ENCODE measurements around the gene TPSAB1.

DNA sequence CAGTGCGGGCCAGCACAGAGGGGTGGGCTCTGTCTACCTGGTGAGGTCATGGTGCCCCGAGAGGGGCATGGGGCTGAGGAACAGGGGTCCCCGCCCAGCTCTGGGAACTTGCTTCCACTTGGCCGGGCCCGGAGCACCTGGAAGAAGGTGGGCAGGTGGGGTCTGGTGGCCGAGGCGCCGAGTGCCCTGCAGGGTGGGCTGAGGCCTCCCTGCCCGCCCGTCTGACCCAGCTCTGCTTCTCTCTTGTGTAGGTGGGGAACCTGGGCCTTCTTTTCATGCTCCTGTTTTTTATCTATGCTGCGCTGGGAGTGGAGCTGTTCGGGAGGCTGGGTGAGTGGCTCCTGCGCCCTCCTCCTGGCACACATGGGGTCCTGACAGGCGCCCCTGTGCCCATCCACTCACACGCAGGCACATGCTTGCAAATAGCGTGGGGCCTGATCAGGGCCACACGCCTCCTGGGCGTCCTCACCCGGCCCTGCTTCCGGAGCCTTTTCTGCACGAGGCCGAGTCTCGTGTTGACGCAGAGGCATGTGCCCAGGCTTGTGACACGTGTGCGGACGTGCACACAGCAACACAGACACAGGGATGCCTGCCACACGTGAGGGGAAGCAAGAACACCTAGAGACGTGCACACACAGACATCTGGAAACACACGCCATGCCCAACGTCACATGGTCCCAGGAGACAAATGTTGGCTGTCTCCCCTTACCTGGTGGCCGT, 23.7 kb upstream of the TPSAB1 start:
- TF ChIP-seq, protein P1, sequence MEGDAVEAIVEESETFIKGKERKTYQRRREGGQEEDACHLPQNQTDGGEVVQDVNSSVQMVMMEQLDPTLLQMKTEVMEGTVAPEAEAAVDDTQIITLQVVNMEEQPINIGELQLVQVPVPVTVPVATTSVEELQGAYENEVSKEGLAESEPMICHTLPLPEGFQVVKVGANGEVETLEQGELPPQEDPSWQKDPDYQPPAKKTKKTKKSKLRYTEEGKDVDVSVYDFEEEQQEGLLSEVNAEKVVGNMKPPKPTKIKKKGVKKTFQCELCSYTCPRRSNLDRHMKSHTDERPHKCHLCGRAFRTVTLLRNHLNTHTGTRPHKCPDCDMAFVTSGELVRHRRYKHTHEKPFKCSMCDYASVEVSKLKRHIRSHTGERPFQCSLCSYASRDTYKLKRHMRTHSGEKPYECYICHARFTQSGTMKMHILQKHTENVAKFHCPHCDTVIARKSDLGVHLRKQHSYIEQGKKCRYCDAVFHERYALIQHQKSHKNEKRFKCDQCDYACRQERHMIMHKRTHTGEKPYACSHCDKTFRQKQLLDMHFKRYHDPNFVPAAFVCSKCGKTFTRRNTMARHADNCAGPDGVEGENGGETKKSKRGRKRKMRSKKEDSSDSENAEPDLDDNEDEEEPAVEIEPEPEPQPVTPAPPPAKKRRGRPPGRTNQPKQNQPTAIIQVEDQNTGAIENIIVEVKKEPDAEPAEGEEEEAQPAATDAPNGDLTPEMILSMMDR (IDR thresholded peaks at IDR 0.05) = no peak
- no peak for TF ChIP-seq POLR2A (IDR thresholded peaks at IDR 0.05)

All from thyroid gland (tissue), 4 donors.